ENCODE measurements around the gene SLAMF9.

Gene SLAMF9

DNA sequence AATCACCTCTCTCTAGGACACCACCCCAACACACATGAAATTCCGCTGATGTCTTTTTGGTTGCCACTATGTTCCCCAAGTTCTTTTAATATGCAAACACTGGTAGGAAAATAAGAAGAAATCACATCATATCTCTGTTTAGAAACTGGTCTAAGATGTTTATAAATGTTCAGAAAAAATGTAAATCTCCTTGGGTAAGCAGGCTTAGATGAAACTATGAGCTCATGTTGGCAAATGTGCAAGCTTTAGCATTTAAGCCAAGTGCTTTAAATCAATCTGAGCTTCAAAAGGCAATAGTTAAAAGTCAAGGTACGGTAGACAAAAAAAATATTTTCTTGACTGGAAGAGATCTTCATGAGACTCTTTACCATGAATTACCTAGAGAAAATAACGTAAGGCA, 25.2 kb upstream of the SLAMF9 start:
- H3K4me1 ChIP-seq (ENCODE audit: insufficient read depth, poor library complexity, severe bottlenecking), result no peaks in the 10 kb centered on the region
- no peak for DNase-seq (ENCODE audit: low spot score)
- TF ChIP-seq, protein P1, sequence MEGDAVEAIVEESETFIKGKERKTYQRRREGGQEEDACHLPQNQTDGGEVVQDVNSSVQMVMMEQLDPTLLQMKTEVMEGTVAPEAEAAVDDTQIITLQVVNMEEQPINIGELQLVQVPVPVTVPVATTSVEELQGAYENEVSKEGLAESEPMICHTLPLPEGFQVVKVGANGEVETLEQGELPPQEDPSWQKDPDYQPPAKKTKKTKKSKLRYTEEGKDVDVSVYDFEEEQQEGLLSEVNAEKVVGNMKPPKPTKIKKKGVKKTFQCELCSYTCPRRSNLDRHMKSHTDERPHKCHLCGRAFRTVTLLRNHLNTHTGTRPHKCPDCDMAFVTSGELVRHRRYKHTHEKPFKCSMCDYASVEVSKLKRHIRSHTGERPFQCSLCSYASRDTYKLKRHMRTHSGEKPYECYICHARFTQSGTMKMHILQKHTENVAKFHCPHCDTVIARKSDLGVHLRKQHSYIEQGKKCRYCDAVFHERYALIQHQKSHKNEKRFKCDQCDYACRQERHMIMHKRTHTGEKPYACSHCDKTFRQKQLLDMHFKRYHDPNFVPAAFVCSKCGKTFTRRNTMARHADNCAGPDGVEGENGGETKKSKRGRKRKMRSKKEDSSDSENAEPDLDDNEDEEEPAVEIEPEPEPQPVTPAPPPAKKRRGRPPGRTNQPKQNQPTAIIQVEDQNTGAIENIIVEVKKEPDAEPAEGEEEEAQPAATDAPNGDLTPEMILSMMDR (IDR thresholded peaks at IDR 0.05; ENCODE audit: poor library complexity, severe bottlenecking), result no peak
- ATAC-seq (ENCODE audit: low read depth), result no peak
- H3K27me3 ChIP-seq (ENCODE audit: insufficient read depth, poor library complexity, severe bottlenecking), result no peaks in the 10 kb centered on the region
- H3K27ac ChIP-seq (ENCODE audit: poor library complexity, severe bottlenecking), result no peak overlapping the region
- no peaks in the 10 kb centered on the region for H3K9me3 ChIP-seq (ENCODE audit: severe bottlenecking)
- no peaks in the 10 kb centered on the region for H3K36me3 ChIP-seq (ENCODE audit: low read depth)
- H3K4me3 ChIP-seq (ENCODE audit: severe bottlenecking), result no peak overlapping the region

DNA sequence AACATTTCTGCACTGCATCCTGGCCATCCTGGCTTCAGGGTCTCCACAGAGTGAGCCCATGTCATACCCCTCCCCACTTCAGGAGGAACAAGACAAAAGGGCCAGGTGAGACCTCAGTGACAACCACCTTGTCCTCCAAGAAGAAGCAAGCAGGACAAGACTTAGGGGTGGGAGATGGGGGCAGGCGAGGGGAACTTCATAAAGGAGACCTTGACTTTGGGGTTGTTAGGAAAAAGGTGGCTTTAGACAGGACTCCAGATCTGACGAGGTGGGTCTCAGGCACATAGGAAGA, 24.0 kb upstream of the SLAMF9 start:
- no peaks in the 10 kb centered on the region for H3K9me3 ChIP-seq (ENCODE audit: severe bottlenecking)
- no peaks in the 10 kb centered on the region for H3K27me3 ChIP-seq (ENCODE audit: insufficient read depth, poor library complexity, severe bottlenecking)
- no peaks in the 10 kb centered on the region for H3K36me3 ChIP-seq (ENCODE audit: low read depth)
- no peak for DNase-seq (ENCODE audit: low spot score)
- TF ChIP-seq, protein P1 (IDR thresholded peaks at IDR 0.05; ENCODE audit: poor library complexity, severe bottlenecking), result no peak
- no peaks in the 10 kb centered on the region for H3K4me1 ChIP-seq (ENCODE audit: insufficient read depth, poor library complexity, severe bottlenecking)
- H3K27ac ChIP-seq (ENCODE audit: poor library complexity, severe bottlenecking), result no peak overlapping the region
- no peak overlapping the region for H3K4me3 ChIP-seq (ENCODE audit: severe bottlenecking)
- ATAC-seq (ENCODE audit: low read depth), result no peak

DNA sequence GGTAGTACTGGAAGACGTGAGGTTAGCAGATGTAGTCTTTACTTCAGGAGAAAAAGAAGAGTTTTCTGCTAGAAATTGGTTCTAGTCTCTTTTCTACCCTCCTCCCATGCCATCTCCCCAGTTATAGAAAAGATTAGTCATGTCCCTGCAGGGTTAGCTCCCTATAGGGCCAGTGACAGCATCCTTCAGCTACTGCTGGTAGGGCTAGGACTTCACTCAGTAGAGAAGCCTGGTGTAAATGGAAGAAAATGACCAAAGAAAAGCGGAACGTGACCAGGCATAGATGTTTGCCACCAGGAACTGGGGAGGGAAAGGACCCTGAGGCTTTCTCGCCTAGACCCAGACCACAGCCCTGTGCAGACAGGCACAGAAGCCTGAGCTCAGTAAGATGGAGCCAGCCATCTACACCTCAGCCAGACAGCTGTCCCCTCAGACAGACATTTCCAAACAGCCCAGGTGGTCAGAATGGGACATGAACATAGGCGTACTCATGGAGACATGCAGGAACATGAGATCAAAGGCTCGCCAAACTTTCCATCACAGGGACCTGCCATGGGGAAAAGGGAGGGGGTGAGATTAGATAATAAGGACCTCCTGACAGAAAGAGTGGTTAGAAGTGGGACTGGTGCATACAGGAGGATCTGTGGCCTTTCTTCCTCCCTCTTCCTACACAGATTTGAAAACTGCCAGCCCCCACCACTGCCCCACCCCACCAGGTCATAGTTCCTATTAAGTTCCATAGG, 23.5 kb upstream of the SLAMF9 start:
- DNase-seq (ENCODE audit: low spot score), result no peak
- no peak for ATAC-seq (ENCODE audit: low read depth)
- Histone ChIP-seq H3K4me3 (ENCODE audit: severe bottlenecking) (no peak overlapping the region), H3K9me3 (ENCODE audit: severe bottlenecking) (no peaks in the 10 kb centered on the region), H3K36me3 (ENCODE audit: low read depth) (no peaks in the 10 kb centered on the region), H3K27ac (ENCODE audit: poor library complexity, severe bottlenecking) (no peak overlapping the region), H3K27me3 (ENCODE audit: insufficient read depth, poor library complexity, severe bottlenecking) (no peaks in the 10 kb centered on the region), H3K4me1 (ENCODE audit: insufficient read depth, poor library complexity, severe bottlenecking) (no peaks in the 10 kb centered on the region)
- TF ChIP-seq, protein P1 (IDR thresholded peaks at IDR 0.05; ENCODE audit: poor library complexity, severe bottlenecking), result no peak

DNA sequence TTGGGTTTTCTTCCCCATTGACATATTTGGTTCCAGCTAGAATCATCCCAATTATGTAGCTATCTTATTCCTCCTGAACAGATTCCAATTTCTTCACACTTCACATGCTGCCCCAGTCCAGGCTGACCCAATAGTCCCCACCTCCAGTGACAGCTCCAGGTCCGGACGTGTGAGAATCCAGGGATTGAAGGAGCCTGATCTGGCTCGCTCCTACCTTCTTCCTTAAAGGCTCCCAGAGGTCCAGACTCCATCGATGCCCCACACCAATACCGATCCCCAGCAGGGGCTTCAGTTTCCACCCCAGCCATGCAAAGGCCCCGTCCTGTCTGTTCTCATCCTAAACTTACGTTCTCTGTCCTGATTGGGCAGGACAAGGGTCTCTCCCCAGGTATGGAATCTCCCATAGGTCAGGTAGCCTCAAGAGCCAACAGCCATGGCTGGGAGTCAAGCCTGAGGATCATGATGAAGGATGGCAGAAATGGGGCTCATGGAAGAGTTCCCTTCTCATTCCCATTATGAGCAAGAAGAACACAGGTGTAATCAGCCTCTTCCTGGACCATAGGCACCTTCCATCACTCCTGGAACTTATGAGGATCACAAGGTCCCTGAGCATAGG, 20.4 kb upstream of the SLAMF9 start:
- ATAC-seq (ENCODE audit: low read depth), result no peak
- Histone ChIP-seq H3K27ac (ENCODE audit: poor library complexity, severe bottlenecking) (no peak overlapping the region), H3K4me3 (ENCODE audit: severe bottlenecking) (no peak overlapping the region), H3K36me3 (ENCODE audit: low read depth) (no peaks in the 10 kb centered on the region), H3K27me3 (ENCODE audit: insufficient read depth, poor library complexity, severe bottlenecking) (no peaks in the 10 kb centered on the region), H3K4me1 (ENCODE audit: insufficient read depth, poor library complexity, severe bottlenecking) (no peaks in the 10 kb centered on the region), H3K9me3 (ENCODE audit: severe bottlenecking) (no peaks in the 10 kb centered on the region)
- DNase-seq (ENCODE audit: low spot score), result no peak
- TF ChIP-seq, protein P1 (IDR thresholded peaks at IDR 0.05; ENCODE audit: poor library complexity, severe bottlenecking), result no peak

DNA sequence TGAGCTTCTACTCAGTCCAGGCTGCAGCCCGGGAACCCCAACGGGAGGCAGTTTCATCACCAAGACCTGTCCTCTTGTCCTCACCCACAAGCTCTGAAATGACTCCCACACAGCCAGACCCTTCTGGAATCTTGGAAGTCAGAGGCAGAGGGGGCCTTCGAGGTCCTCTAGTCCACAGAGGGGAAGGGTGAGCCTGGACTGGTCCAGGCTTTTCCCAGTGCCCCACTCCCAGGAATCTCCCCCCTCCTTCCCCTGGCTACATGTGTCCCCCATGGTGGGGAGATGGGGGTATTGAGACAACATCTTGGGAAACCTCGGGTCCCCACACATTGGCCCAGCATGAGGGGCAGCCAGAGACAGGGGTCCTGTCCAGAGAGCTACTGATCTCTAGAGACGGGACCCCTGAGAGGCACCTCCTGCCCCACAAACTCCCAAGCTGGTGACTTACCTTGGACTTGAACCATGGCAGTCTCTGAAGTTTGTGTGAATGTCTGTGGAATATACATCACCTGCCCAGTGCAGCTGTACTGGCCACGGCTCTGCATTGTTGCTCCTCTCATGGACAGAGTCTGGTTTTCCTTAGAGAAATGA, 19.4 kb upstream of the SLAMF9 start:
- no peaks in the 10 kb centered on the region for H3K36me3 ChIP-seq (ENCODE audit: low read depth)
- no peaks in the 10 kb centered on the region for H3K4me1 ChIP-seq (ENCODE audit: insufficient read depth, poor library complexity, severe bottlenecking)
- TF ChIP-seq, protein P1 (IDR thresholded peaks at IDR 0.05; ENCODE audit: poor library complexity, severe bottlenecking), result no peak
- DNase-seq (ENCODE audit: low spot score) (no peak), ATAC-seq (ENCODE audit: low read depth) (no peak)
- H3K9me3 ChIP-seq (ENCODE audit: severe bottlenecking), result no peaks in the 10 kb centered on the region
- H3K27ac ChIP-seq (ENCODE audit: poor library complexity, severe bottlenecking), result no peak overlapping the region
- H3K4me3 ChIP-seq (ENCODE audit: severe bottlenecking), result no peak overlapping the region
- H3K27me3 ChIP-seq (ENCODE audit: insufficient read depth, poor library complexity, severe bottlenecking), result no peaks in the 10 kb centered on the region
